ENCODE measurements around the gene C1orf116.

DNA sequence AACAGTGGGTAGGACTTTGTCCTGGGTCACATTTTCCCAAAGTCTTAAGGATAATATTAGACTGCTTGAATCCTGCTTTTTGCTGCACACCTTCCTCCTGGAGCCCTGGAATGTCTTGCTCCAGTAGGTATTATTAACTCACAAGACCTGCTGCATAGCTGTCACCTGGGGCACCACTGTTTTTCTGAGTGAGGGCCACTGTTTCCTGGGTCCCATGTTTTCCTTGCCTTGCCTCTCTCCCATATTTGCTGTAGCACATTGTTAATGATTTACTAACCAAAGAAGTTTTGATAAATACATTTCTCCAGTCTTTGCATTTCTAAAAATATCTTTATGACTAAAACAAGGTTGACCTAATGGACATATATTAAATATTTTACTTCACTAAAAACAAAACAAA, 39.8 kb downstream of the C1orf116 start:
- TF ChIP-seq CTCF (IDR thresholded peaks at IDR 0.05) = no peak
- TF ChIP-seq POLR2A (IDR thresholded peaks at IDR 0.05) = no peak

Data from stomach (tissue), 4 donors.